HT1080 (cell line): Measurements from ENCODE around the gene C16orf74. TPM values are rescaled to one million over a fixed set of nuclear protein-coding genes. Genes with fewer than 3 reads are reported as not detected.

Source experiments
- DNase-seq: peaks from one replicate; pipeline ENCODE4 v3.0.0-alpha.2; 2015; ENCODE audit warnings: low read depth
- total RNA-seq: library from RNA; depleted of rRNA; stranded (reverse); fragments of >200 nt; shearing (Covaris generic); gene quantifications from 2 replicates; pipeline ENCODE4 v1.2.3, GENCODE V29; 2014

Gene C16orf74
- total RNA-seq, 1 experiment from 2014 or later = 46.0 TPM

GRCh38 chr16:85718682-85719081 is 32.2 kb downstream of the C16orf74 start:
- DNase-seq = no peak

DNA sequence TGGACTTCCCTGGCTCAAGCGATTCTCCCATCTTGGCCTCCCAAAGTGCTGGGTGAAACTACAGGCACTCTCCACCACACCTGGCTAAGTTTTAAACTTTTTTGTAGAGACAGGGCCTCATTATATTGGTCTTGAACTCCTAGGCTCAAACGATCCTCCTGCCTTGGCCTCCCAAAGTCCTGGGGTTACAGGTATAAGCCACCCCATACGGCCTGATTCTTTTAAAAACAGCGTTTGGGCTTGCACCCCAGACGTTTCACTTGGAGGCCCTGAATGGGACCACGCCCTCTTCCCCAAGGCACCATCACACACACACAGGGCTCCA is 32.8 kb downstream of the C16orf74 start:
- DNase-seq = no peak

DNA sequence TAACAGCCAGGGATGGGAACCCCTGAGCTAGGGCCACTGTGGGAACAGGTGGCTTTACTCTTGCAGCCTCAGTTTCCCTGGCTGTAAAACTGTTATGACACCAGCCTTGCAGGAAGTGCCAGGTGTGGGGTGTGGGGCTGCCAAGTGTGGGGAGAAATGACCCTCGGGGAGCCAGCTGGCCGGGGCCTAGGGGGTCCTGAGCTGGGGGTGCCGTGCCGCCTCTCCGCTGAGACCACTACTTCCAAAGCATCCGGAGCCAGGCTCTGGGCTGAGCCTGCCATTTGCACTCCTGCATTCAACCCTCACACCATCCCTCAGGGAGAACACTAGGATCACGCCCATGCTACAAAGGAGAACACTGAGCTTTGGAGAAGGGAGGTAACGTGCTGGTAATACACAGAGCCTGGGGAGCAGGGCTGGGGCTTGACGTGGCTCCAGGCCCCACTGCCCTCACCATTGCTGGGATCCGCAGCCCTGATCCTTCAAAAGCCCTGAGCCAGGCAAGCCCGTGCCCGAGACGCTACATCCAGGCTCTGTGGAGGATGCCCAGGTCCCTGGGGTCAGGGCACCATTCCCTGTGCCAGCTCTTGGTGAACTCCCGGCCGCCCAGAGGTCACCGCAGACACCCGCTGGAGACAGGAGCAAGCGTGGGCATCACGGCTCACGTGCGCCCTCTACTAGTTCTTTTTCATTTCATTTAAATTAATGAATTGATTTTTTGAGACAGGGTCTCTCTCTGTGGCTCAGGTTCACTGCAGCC is 33.3 kb downstream of the C16orf74 start:
- DNase-seq = peak; percentile 42

DNA sequence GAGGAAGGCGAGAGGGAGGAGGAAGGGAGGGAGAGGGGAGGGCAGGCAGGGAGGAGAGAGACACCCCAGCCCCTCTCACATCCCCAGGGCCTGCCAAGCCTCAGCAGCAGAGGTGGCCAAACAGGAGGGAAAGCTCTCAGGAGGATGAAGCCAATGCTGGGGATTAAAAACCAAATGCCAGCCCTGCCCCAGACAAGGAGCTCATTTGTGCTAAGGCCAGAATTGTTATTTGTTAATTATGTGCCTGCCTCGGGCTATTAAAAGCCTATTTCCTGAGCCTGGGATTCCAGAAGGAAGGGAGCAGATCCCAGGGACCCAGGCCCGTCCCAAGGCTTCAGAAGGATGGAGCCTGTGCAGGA is 34.2 kb downstream of the C16orf74 start:
- DNase-seq = no peak

- DNase-seq = no peak
Measured at GRCh38 chr16:85716022-85716679, 34.7 kb downstream of the C16orf74 start.

GRCh38 chr16:85715169-85716021 is 35.5 kb downstream of the C16orf74 start:
- no peak for DNase-seq

DNA sequence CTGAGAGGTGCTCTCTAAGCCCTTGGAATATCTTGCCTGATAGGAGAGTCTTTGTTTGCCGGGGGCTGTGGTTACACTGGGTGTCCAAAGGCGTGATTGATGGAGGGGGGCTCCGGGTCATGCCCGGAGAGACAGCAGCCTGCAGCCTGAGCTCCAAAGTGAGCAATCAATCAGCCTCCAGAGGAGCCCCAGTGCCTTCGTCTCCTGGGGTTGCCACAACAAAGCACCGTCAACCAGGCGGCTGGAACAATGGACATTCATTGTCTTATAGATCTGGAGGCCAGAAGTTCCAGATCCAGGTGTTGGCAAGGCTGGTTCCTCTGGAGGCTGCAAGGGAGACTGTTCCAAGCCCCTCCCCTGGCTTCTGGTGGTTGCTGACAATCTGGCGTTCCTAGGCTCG is 38.1 kb downstream of the C16orf74 start:
- no peak for DNase-seq

GRCh38 chr16:85711982-85712587 is 38.8 kb downstream of the C16orf74 start:
- DNase-seq = no peak

GRCh38 chr16:85710732-85711131 is 40.2 kb downstream of the C16orf74 start:
- DNase-seq = no peak

DNA sequence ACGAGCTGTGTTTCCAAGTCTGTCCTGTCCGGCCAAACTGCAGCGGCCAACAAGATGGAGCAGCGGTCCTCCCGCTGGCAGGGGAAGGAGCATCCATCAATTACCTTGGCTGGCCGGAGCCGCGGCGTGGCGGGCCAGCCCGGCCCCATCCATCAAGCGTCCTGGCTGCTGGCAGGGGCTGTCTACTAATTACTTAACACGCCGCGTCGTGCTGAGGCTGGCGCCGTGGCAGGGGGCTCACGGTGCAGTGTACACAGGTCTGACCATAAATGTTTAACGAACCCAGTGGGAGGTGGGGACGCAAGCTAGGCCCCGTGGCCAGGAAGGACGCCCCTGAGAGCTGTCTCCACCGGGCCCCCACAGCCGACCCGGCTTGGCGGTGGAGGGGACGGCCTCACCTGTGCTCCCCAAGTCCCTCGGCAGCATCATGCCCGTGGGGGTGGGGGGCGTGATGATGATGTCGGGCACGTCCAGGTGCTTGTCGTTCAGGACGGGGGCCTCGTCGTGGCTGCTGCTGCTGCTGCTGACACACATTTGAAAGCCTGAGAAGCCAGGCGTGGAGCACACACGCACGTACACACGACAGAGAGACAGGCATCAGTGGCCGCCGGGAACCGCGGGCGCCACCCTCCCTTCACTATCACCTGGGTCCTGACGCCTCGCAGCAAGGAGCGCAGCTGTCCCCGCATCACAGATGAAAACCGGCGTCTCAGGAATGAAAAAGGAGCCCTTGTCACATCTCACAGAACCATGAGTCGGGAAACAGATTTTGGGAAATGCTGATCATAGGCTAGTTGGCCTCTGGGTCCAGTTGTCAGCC is 40.9 kb downstream of the C16orf74 start:
- DNase-seq = no peak

- no peak for DNase-seq
Measured at GRCh38 chr16:85708338-85708737, 42.6 kb downstream of the C16orf74 start.

DNA sequence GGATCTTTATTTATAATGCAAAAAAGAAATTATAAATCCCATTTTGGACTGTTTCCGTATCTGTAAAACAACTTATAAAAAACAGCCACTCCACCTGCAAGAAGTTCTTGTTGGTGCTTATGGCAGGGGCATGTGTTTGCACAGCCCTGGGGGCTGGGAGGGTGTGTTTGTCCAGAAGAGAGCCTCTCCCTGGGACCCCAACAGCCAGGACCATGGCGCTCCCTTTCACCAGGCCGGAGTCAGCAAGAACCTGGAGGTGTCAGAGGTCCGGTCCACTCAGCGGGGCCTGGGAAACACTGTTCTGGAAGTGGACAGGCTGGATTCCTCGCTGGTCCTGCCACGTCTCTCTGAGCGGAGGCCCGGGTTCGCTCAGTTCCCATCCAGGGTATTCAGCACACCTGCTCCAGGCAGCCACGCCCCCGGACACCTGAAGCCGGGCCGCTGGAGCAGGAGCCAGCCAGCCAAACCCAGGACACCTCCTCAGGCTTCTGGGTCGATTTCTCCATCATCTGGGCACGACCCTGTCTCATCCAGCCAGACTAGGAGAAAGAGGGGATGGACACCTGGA is 43.3 kb downstream of the C16orf74 start:
- DNase-seq = no peak

DNA sequence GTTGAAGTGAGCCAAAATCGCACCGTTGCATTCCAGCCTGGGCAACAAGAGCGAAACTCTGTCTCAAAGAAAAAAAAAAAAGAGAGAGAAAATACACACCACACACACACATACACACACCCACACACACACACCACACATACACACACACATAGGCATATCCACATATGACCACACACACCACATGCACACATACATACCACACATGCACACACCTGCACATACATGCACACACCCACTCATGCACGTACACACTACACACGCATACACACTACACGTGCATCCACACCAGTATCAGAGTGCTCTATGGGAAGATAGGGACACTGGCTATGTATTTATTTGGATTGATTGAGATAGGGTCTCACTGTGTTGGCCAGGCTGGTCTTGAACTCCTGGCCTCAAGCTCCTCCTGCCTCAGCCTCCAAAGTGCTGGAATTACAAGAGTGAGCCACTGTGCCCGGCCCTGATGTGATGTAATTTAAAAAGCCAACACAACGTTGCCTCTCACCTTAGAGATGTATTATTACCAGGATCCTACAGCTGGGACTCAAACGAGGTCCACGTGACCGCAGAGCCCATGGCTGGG is 44.4 kb downstream of the C16orf74 start:
- no peak for DNase-seq

DNA sequence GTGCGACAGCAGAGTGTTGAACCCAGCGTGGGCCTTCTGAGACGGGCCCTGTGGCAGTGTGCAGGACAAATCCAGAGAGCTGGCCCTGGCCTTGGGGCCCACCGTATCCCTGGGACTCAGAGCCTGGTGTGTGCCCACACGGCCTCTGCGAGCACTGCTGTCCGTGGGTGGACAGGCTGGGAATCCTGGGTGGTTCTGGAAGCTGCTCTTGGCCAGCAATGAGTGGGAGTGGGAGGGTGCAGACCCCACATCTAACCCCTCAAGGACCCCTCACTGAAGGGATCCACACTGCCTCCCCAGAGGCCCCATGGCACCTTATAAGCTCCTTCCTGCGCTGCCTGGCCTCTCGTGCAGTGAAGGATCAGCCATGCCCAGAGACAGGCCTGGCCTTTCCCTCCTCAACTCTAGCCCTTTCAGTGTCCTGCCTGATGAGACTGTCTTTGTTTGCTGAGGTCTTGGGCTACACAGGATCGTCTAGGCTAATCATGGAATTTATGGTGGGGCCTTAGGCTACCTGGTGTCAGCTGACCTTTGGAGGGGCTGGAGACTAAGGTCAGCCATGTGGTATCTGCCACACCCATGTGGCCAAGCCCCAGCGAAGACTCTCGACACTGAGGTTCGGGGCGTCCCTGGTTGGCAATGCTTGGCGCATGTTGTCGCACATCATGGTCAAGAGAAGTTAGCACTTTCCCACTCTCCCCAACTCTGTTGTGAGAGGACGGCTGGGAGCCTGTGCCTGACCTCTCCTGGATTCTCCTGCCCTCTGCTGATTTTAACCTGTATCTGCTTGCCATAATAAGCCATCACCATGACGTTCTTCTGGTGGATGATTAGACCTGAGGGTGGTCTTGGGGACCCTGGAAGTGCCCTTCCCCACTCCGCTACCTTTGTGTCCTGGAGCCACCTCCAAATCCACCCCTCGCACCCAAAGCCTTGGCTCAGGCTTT is 45.7 kb downstream of the C16orf74 start:
- no peak for DNase-seq

DNA sequence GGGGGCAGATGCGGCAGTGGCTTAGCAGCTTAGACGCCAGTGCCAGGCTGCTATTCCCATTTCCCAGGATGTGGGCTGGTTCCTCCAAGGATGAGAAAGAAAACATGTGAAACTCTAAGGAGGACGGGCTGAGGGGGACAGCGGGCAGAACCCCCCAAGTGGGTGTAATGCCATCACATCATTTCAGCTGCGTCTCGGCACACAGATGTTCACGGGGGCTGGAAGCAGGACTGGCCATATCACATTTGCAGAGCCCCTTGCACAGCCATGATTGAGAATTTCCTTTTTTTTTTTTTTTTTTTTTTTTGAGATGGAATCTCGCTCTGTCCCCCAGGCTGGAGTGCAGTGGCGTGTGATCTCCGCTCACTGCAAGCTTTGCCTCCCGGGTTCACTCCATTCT is 46.9 kb downstream of the C16orf74 start:
- DNase-seq = no peak

DNA sequence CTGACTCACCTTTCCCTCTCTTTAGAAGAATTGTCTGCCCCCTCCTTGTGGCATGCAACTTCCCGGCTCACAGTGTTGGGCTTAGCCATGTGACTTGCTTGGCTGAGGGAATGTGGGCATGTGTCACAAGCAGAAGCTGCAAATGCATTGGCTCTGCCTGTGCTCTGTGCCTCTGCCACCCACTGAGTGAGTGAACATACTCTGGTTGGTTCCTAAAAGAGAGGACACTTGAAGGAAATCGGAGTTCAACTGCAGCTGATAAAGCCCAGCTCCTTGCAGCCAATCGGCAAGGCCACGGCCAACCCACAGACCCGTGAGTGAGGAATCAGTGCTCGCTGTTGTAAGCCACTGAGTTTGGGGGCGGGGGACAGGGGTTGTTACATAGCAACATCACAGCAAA is 51.3 kb downstream of the C16orf74 start:
- DNase-seq = peak; percentile 75

GRCh38 chr16:85698935-85699558 is 51.8 kb downstream of the C16orf74 start:
- DNase-seq = no peak

DNA sequence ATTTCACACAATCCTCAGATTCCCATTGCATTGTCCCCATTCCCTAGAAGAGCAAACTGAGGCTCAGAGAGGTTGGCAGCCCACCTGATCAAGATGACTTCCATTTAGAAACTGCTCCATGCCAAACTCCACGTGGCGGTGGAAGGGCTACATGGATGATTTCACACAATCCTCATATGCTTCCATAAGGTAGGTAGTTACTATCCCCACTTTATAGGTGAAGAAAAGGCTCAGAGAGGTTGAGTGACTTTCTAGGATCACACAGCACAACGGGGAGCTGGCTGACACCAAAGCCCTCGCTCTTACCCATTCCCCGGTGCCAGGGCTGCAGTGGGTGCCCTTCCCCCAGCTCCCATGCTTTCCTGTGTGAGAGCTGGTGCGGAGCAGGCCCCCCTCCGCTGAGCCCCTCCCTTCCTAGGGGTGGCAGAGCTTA is 52.4 kb downstream of the C16orf74 start:
- no peak for DNase-seq

- no peak for DNase-seq
Measured at GRCh38 chr16:85697431-85697830, 53.5 kb downstream of the C16orf74 start.
